Astrocyte of the spinal cord (primary cell): Measurements from ENCODE around the gene TBCD.
A peak's percentile ranks its signal among the peaks of the same experiment; 100 is the strongest.

Experiments
- DNase-seq: peaks from one replicate; pipeline ENCODE4 v3.0.0; 2011; ENCODE audit warnings: low read depth, low spot score
- H3K4me3 ChIP-seq: 2 replicates; pipeline ENCODE4 v1.5.1; 2011; ENCODE audit warnings: low read depth, mild to moderate bottlenecking, low read length, moderate library complexity
- in situ Hi-C: cut with HindIII; loops from 2 replicates; pipeline ENCODE4 v1.10.0; 2017; ENCODE audit warnings: low sequenced_read_pairs
- TF ChIP-seq, protein P1 (sequence below): IDR thresholded peaks from 2 replicates; pipeline ENCODE4 v1.5.1; 2012; ENCODE audit warnings: low read depth, mild to moderate bottlenecking, low read length, inconsistent platforms

The TBCD gene

DNA sequence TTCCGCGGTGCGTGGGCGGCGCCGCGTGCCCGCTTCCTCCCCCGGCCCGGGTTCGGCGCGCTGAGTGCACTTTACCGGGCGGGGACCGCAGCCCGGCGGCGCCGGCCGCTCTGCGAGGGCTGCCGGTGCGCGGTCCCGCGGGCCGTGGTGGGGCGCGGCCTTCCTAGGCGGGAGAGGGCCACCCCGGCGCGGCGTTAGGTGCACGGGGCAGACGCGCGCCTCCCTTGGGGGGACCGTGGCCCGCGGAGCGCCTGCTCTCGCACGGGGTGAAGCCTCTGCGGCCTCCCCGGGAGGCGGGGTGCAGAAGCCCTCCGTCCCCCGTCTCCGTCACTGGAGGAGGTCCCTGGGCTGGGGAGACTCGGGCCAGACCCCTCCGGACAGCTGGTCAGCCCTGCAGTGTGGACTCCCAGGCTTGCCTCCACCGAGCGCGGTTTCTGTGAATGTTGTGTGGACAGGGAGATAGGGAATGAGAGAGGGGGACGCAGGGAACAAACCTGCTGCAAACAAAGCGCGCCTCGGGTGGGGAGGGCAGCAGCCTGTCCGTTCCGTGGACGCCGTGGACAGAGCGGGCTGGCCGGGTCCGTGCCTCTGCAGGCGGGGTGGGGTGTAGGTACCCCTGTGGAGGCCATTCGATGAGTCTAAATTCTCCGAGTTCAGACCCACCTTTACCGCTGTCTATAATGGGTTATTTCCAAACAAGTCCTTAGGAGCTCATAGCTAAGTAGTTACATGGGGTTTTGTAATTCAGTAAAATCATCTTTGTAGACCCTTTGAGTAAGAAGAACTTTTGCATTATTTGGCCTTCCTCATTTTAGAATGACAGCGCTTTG lies 721 bp downstream of the TBCD start:
- in situ Hi-C loops, result no loop called here
- TF ChIP-seq, protein P1, sequence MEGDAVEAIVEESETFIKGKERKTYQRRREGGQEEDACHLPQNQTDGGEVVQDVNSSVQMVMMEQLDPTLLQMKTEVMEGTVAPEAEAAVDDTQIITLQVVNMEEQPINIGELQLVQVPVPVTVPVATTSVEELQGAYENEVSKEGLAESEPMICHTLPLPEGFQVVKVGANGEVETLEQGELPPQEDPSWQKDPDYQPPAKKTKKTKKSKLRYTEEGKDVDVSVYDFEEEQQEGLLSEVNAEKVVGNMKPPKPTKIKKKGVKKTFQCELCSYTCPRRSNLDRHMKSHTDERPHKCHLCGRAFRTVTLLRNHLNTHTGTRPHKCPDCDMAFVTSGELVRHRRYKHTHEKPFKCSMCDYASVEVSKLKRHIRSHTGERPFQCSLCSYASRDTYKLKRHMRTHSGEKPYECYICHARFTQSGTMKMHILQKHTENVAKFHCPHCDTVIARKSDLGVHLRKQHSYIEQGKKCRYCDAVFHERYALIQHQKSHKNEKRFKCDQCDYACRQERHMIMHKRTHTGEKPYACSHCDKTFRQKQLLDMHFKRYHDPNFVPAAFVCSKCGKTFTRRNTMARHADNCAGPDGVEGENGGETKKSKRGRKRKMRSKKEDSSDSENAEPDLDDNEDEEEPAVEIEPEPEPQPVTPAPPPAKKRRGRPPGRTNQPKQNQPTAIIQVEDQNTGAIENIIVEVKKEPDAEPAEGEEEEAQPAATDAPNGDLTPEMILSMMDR, result no peak
- peak overlapping the region; percentile 71 for H3K4me3 ChIP-seq
- DNase-seq, result peak; percentile 32

DNA sequence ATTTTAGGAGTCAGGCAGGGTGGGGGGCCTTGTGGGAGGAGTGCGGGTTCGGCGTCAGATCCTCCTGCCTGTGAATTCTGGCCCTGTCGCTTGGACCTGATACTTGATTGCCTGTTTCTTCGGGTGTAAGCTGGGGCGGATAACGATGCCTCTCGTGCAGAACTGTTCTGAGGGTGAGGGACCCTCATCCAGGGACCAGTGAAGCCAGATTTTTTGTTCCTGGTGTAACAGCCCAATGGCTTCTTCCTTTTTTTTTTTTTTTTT lies 1.3 kb downstream of the TBCD start:
- H3K4me3 ChIP-seq, result peak overlapping the region; percentile 71
- in situ Hi-C loops, result no loop called here
- TF ChIP-seq, protein P1, result no peak
- DNase-seq, result no peak

DNA sequence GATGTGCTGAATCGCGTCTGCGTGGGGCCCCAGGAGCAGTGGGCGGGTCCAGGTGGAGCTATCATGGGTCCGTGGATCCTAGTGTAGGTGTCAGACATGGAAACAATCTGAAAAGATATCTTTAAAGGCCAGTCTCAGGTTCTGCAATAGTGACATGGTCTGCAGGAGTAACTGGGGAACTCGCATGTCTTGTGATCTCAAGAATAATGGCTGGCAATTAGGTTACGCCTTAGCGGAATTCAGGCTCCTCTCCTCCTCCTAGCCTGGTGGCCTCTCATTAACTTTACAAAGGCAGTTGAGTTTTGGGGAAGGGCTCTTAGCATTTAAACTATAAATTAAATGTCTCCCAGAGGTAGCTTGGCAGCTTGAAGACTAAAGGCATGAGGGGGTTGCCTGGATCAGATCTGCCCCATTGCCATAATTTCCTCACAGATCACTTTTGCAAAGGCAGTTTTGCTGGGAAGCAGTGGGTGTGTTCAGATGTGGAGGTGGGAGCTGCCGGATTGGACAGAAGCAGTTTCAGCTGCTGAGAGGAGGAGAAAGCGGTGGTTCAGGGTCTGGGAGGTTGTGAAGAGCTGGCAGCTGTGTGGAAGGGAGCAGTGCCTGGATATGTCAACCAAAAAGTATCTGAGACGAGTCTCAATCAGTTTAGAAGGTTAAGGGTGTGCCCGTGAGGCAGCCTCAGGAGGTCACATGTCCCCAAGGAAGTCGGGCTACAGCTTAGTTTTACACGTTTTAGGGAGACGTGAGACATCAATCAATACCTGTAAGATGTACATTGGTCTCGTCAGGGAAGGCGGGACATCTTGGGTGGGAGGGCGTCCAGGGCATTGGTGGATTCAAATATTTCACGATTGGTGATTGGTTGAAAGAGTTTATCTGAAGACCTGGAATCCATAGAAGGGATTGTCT lies 2.7 kb downstream of the TBCD start:
- TF ChIP-seq, protein P1, result no peak
- DNase-seq, result peak; percentile 55
- H3K4me3 ChIP-seq, result peak overlapping the region; percentile 9
- in situ Hi-C loops, result no loop called here

DNA sequence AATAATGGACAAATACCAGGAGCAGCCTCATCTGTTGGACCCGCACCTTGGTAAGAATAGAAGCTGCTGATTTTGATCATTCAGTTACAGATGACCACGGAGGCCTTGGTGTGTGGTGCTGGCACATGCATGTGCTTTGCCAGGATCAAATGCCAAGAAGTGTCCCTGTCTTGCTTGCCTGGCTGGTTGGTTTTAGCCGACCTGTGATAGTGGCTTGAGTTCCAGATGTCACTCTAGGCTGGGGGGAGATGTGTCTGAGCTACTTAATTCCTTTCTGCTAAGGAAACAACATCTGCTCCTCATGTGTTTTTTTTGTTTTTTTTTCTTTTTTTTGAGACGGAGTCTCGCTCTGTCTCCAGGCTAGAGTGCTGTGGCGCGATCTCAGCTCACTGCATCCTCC lies 4.3 kb downstream of the TBCD start:
- in situ Hi-C loops, result no loop called here
- H3K4me3 ChIP-seq, result no peak overlapping the region
- TF ChIP-seq, protein P1, result no peak
- DNase-seq, result no peak

DNA sequence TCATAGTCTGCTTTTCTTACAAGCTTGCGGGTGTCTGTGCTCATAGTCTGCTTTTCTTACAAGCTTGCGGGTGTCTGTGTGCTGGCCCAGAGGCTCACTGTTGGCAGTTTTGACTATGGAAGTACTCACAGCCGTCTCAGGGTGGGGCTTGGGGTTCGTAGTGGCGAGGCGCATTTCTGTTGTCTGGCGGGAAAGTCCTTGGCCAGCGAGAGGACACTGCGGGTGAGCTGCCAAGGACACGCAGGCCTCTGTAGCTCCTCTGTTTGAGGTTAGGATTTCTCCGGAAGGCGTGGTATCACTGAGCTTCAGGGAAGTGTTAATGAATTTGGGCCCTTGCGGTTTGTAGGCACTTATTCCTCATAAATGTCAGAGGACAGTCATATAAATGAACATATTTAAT lies 13.5 kb downstream of the TBCD start:
- TF ChIP-seq, protein P1, result no peak
- H3K4me3 ChIP-seq, result no peak overlapping the region
- in situ Hi-C loops, result no loop called here
- no peak for DNase-seq

DNA sequence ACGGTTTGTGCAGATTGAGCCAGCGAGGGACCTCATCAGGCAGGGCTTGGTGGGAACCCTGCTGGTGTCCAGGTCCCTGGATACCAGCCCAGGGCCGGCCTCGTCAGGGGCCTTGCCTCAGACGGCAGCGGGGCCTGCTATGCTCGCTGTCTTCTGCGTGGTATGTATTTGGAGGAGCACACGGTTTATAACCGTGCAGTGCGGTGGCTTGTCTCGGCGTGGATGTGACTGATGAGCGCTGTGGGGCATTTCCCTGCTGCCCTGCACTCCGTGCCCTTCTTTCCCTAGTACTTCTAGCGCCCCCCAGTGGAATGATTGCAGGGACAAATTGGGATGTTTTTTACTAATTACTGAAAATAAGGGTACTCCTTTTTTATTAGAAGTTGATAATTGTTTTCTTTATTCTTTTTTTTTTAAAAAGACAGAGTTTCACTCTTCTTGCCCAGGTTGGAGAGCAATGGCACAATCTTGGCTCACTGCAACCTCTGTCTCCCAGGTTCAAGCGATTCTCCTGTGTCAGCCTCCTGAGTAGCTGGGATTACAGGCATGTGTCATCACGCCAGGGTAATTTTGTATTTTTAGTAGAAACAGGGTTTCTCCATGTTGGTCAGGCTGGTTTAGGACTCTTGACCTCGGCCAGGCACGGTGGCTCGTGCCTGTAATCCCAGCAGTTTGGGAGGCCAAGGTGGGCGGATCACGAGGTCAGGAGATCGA lies 15.3 kb downstream of the TBCD start:
- TF ChIP-seq, protein P1, result peak; percentile 61
- H3K4me3 ChIP-seq, result no peak overlapping the region
- in situ Hi-C loops, result no loop called here
- peak; percentile 24 for DNase-seq
